Endothelial cell of umbilical vein (primary cell): ENCODE data around the gene APBA2. TPM values are rescaled to one million over a fixed set of nuclear protein-coding genes. Genes with fewer than 3 reads are reported as not detected.

Experiments
- BruUV-seq: library from RNA; stranded (reverse); fragments of 400-500 nt; replicated peaks from 2 replicates; lab custom pipeline; 2021; lab: Mats Ljungman, UMichigan
- CTCF ChIA-PET: fragments of 300-600, 350-600 bp; sonication (Branson Sonifier 250); formaldehyde crosslinking; loops from one replicate; lab custom pipeline; 2021; ENCODE audit warnings: antibody characterized with exemption, inconsistent platforms; lab: Charles Lee
- POLR2A ChIA-PET: fragments of 300-600, 350-600 bp; sonication (Branson Sonifier 250); formaldehyde crosslinking; loops from one replicate; lab custom pipeline; 2021; ENCODE audit warnings: antibody characterized with exemption, inconsistent platforms; lab: Charles Lee
- DNase-seq: peaks from one replicate; pipeline ENCODE4 v3.0.0-alpha.2; 2011; ENCODE audit warnings: low read depth, low spot score
- FAIRE-seq: peaks from 2 replicates; lab custom pipeline; 2011; peaks lifted over from hg19 to GRCh38; lab: Jason Lieb, UNC
- H2AFZ ChIP-seq: 2 replicates; pipeline ENCODE4 v1.6.0; 2012; ENCODE audit warnings: low read depth, low read length, control low read depth, inconsistent platforms
- H3K27ac ChIP-seq: 2 replicates; pipeline ENCODE4 v1.5.1; 2011; ENCODE audit warnings: low read depth, mild to moderate bottlenecking, control low read depth, low read length, moderate library complexity; ENCODE audit not compliant: insufficient read depth
- H3K27me3 ChIP-seq, 2 experiments: 2 replicates each; pipeline versions ENCODE4 v1.6.0 to v1.6.1; 2011; ENCODE audit warnings: low read length in 2 of 2, mixed read lengths in 1 of 2; ENCODE audit not compliant: control insufficient read depth in 2 of 2, insufficient read depth in 2 of 2
- H3K36me3 ChIP-seq, 2 experiments: 2 replicates in 1 of 2; 3 replicates in 1 of 2; pipeline ENCODE4 v1.5.1; 2011; ENCODE audit warnings: low read length in 2 of 2, mild to moderate bottlenecking in 1 of 2, moderate library complexity in 1 of 2; ENCODE audit not compliant: control insufficient read depth in 2 of 2, insufficient read depth in 2 of 2; ENCODE audit errors: extremely low read depth in 1 of 2
- H3K4me1 ChIP-seq: 3 replicates; pipeline ENCODE4 v1.5.1; 2011; ENCODE audit warnings: mild to moderate bottlenecking, low read length; ENCODE audit not compliant: control insufficient read depth, insufficient read depth; ENCODE audit errors: extremely low read depth
- H3K4me2 ChIP-seq: 2 replicates; pipeline ENCODE4 v1.6.1; 2011; ENCODE audit warnings: low read length, control low read depth, mixed read lengths; ENCODE audit not compliant: insufficient read depth
- H3K4me3 ChIP-seq, 3 experiments: fragments of 200-600 bp in 1 of 3; sonication (generic), shearing (Covaris generic) in 1 of 3; replicated peaks in 1 of 3; 2 replicates each; pipeline ENCODE4 v1.5.1; 2011 to 2016; ENCODE audit warnings: control low read depth in 3 of 3, low read length in 3 of 3, mild to moderate bottlenecking in 2 of 3, inconsistent platforms in 1 of 3, low read depth in 1 of 3, moderate library complexity in 1 of 3; ENCODE audit not compliant: insufficient read depth in 1 of 3
- H3K79me2 ChIP-seq: 2 replicates; pipeline ENCODE4 v1.6.0; 2012; ENCODE audit warnings: low read length, inconsistent platforms; ENCODE audit not compliant: control insufficient read depth, insufficient read depth
- H3K9ac ChIP-seq: replicated peaks from 2 replicates; pipeline ENCODE3; 2011; ENCODE audit warnings: low read length, control low read depth; ENCODE audit not compliant: insufficient read depth; ENCODE audit errors: extremely low read depth
- H3K9me1 ChIP-seq: replicated peaks from 3 replicates; pipeline ENCODE4 v1.6.0; 2011; ENCODE audit warnings: mild to moderate bottlenecking, low read length; ENCODE audit not compliant: control insufficient read depth, insufficient read depth; ENCODE audit errors: extremely low read depth
- H3K9me3 ChIP-seq: replicated peaks from 2 replicates; pipeline ENCODE4 v1.5.1; 2012; ENCODE audit warnings: low read length, inconsistent platforms; ENCODE audit not compliant: control insufficient read depth, insufficient read depth
- H4K20me1 ChIP-seq: replicated peaks from 2 replicates; pipeline ENCODE3; 2011; ENCODE audit warnings: mild to moderate bottlenecking, low read length; ENCODE audit not compliant: control insufficient read depth, insufficient read depth; ENCODE audit errors: extremely low read depth
- CTCF ChIP-seq, 2 donors: IDR thresholded peaks; 1 replicate in 1 of 2; 2 replicates in 1 of 2; pipeline ENCODE4 v1.5.1; 2011; ENCODE audit warnings: low read length in 2 of 2, mild to moderate bottlenecking in 2 of 2, moderate library complexity in 2 of 2, control low read depth in 1 of 2, inconsistent platforms in 1 of 2, low read depth in 1 of 2; ENCODE audit not compliant: insufficient read depth in 1 of 2; ENCODE audit errors: extremely low read depth in 1 of 2
- EZH2 ChIP-seq: IDR thresholded peaks from 2 replicates; pipeline ENCODE4 v1.6.1; 2012; ENCODE audit warnings: borderline replicate concordance, low read depth, mild to moderate bottlenecking, moderate library complexity, low read length, inconsistent platforms; ENCODE audit not compliant: severe bottlenecking
- FOS ChIP-seq: IDR thresholded peaks from 2 replicates; pipeline ENCODE4 v1.6.1; 2011; ENCODE audit warnings: mild to moderate bottlenecking, low read length, moderate library complexity, borderline replicate concordance; ENCODE audit not compliant: insufficient read depth
- GATA2 ChIP-seq: IDR thresholded peaks from 2 replicates; pipeline ENCODE4 v1.7.0; 2011; ENCODE audit warnings: low read depth, mild to moderate bottlenecking, moderate library complexity, mixed read lengths, low read length; ENCODE audit not compliant: insufficient read length, insufficient read depth
- JUN ChIP-seq: IDR thresholded peaks from 2 replicates; pipeline ENCODE4 v1.6.1; 2011; ENCODE audit warnings: borderline replicate concordance, low read depth; ENCODE audit not compliant: insufficient read length, insufficient read depth
- MAX ChIP-seq: IDR thresholded peaks from 2 replicates; pipeline ENCODE4 v1.6.1; 2011; ENCODE audit not compliant: insufficient read depth, insufficient read length
- MYC ChIP-seq: IDR thresholded peaks from one replicate; pipeline ENCODE4 v1.6.1; 2011; ENCODE audit warnings: mild to moderate bottlenecking, low read depth, low read length
- POLR2A ChIP-seq: IDR thresholded peaks from 2 replicates; pipeline ENCODE4 v1.6.1; 2012; ENCODE audit warnings: low read depth, mild to moderate bottlenecking, control low read depth, low read length
- POLR2AphosphoS5 ChIP-seq: IDR thresholded peaks from 2 replicates; pipeline ENCODE4 v1.6.1; 2012; ENCODE audit warnings: low read depth, mild to moderate bottlenecking, control low read depth, low read length, moderate library complexity; ENCODE audit not compliant: insufficient read depth
- dilution Hi-C: fragments of 300-500 bp; cut with MboI; formaldehyde crosslinking; loops from one replicate; pipeline ENCODE4 v1.15.0; 2019; ENCODE audit warnings: low sequenced_read_pairs; ENCODE audit not compliant: extremely low pct_ligation_motif_present
- intact Hi-C: fragments of 100-400 bp; cut with micrococcal nuclease; formaldehyde crosslinking; loops from one replicate; pipeline ENCODE4 v1.10.0; 2022
- polyA plus RNA-seq, 4 experiments: library from polyadenylated mRNA; depleted of rRNA in 3 of 4; stranded (reverse) in 3 of 4; unstranded in 1 of 4; fragments of >200 nt; gene quantifications; 2 replicates each; pipeline versions ENCODE4 v1.2.1 to v1.2.3, GENCODE V29; 2011 to 2012; ENCODE audit warnings: missing spikeins in 1 of 4
- total RNA-seq: library from RNA; stranded (reverse); gene quantifications from 2 replicates; pipeline ENCODE4 v1.2.3, GENCODE V29; 2021

Gene APBA2
- total and polyA plus RNA-seq, 2 donors (not counting 3 experiments of a cell fraction or from before 2014, with no cell fraction given), result 5.7 to 11.1 TPM

GRCh38 chr15:28929200-28929599 lies 43.4 kb downstream of the APBA2 start:
- no peak overlapping the region for H2AFZ ChIP-seq
- no peaks in the 10 kb centered on the region for H3K79me2 ChIP-seq
- H3K9me1 ChIP-seq, result no peaks in the 10 kb centered on the region
- CTCF ChIA-PET, result no interaction called here
- POLR2A ChIA-PET, result no interaction called here
- H3K4me3 ChIP-seq, result no peak overlapping the region
- no peak for FAIRE-seq
- DNase-seq, result no peak
- H3K4me1 ChIP-seq, result no peaks in the 10 kb centered on the region
- no peaks in the 10 kb centered on the region for H3K36me3 ChIP-seq
- TF ChIP-seq POLR2A, result no peak
- no peak for TF ChIP-seq FOS
- no peak for TF ChIP-seq CTCF (IDR thresholded peaks at IDR 0.05; ENCODE audit: extremely low read depth in 1 of 2, insufficient read depth in 1 of 2, low read depth in 1 of 2, low read length in 2 of 2)
- no peak for TF ChIP-seq POLR2AphosphoS5
- no peak for TF ChIP-seq MAX
- intact Hi-C loops, result no loop called here
- H3K4me2 ChIP-seq, result no peak overlapping the region
- no peaks in the 10 kb centered on the region for H3K27me3 ChIP-seq
- dilution Hi-C loops, result no loop called here
- H3K9me3 ChIP-seq, result no peaks in the 10 kb centered on the region
- no TSS peak for BruUV-seq
- H3K27ac ChIP-seq, result no peak overlapping the region
- no peak overlapping the region for H3K9ac ChIP-seq
- no peaks in the 10 kb centered on the region for H4K20me1 ChIP-seq

- H3K79me2 ChIP-seq, result no peaks in the 10 kb centered on the region
- BruUV-seq, result no TSS peak
- TF ChIP-seq POLR2A (no peak), CTCF (IDR thresholded peaks at IDR 0.05; ENCODE audit: extremely low read depth in 1 of 2, insufficient read depth in 1 of 2, low read depth in 1 of 2, low read length in 2 of 2) (no peak), GATA2 (no peak), FOS (no peak), POLR2AphosphoS5 (no peak), MYC (no peak), JUN (no peak), MAX (no peak), EZH2 (no peak)
- no peaks in the 10 kb centered on the region for H3K36me3 ChIP-seq
- no peaks in the 10 kb centered on the region for H3K9me1 ChIP-seq
- H3K9ac ChIP-seq, result no peak overlapping the region
- DNase-seq, result no peak
- H3K4me3 ChIP-seq, result no peak overlapping the region
- intact Hi-C loops (no loop called here), dilution Hi-C loops (no loop called here)
- no peak overlapping the region for H3K27ac ChIP-seq
- H3K9me3 ChIP-seq, result no peaks in the 10 kb centered on the region
- no peaks in the 10 kb centered on the region for H4K20me1 ChIP-seq
- H3K4me2 ChIP-seq, result no peak overlapping the region
- no peaks in the 10 kb centered on the region for H3K27me3 ChIP-seq
- CTCF ChIA-PET, result interaction anchor here (1.5 kb wide), 1 partner anchor 10 kb away, joined by 8 read pairs; no protein-coding TSS in a partner anchor
- no peak for FAIRE-seq
- H2AFZ ChIP-seq, result no peak overlapping the region
- POLR2A ChIA-PET, result no interaction called here
- no peaks in the 10 kb centered on the region for H3K4me1 ChIP-seq
Observed at GRCh38 chr15:28930011-28930410, 44.2 kb downstream of the APBA2 start.
